Vagina (tissue), 2 donors: Measurements from ENCODE around the gene DNAJC6. TPM values are rescaled to one million over a fixed set of nuclear protein-coding genes. Genes with fewer than 3 reads are reported as not detected.

Experiments
- DNase-seq, 2 donors: peaks; one replicate each; pipeline ENCODE4 v3.0.0-alpha.2; 2017; ENCODE audit errors: extremely low spot score in 2 of 2
- H3K27ac ChIP-seq: fragments of 200-600 bp; sonication (generic); one replicate; pipeline ENCODE4 v1.5.1; 2019
- H3K27me3 ChIP-seq: fragments of 200-600 bp; sonication (generic); one replicate; pipeline ENCODE4 v1.5.1; 2019
- H3K36me3 ChIP-seq, 2 donors: fragments of 200-600 bp; sonication (generic); one replicate each; pipeline ENCODE4 v1.5.1; 2017 to 2019
- H3K4me1 ChIP-seq: fragments of 200-600 bp; sonication (generic); one replicate; pipeline ENCODE4 v1.5.1; 2019
- H3K4me3 ChIP-seq, 2 donors: fragments of 200-600 bp; sonication (generic); 1 replicate in 1 of 2; 2 replicates in 1 of 2; pipeline ENCODE4 v1.5.1; 2016 to 2019
- H3K9me3 ChIP-seq: fragments of 200-600 bp; sonication (generic); one replicate; pipeline ENCODE4 v1.5.1; 2019
- CTCF ChIP-seq, 3 experiments: fragments of 450-650 bp in 2 of 3; fragments of 200-600 bp in 1 of 3; sonication (generic) in 1 of 3; IDR thresholded peaks; one replicate each; pipeline ENCODE4 v1.5.1; 2017 to 2019; ENCODE audit warnings: antibody characterized with exemption in 3 of 3, mild to moderate bottlenecking in 2 of 3, moderate library complexity in 2 of 3
- POLR2A ChIP-seq, 2 donors: fragments of 450-650 bp; IDR thresholded peaks; one replicate each; pipeline ENCODE4 v1.6.1; 2017; ENCODE audit warnings: antibody characterized with exemption in 2 of 2, mild to moderate bottlenecking in 2 of 2, moderate library complexity in 2 of 2
- POLR2AphosphoS5 ChIP-seq, 2 donors: sonication (generic); formaldehyde crosslinking; IDR thresholded peaks; one replicate each; pipeline ENCODE4 v1.9.0; 2017; ENCODE audit warnings: antibody characterized with exemption in 2 of 2, mild to moderate bottlenecking in 2 of 2, low read depth in 1 of 2; ENCODE audit not compliant: insufficient read depth in 1 of 2
- intact Hi-C: fragments of 100-400 bp; cut with DNase I; formaldehyde crosslinking; loops from one replicate; pipeline ENCODE4 v1.15.1; 2023
- total RNA-seq: library from RNA; depleted of rRNA; stranded (reverse); fragments of >200 nt; gene quantifications from one replicate; pipeline ENCODE4 v1.2.3, GENCODE V29; 2016

DNAJC6 gene
- total RNA-seq, 1 donor from 2014 or later: 5.6 TPM

- DNase-seq: no peak
- no peak overlapping the region for H3K4me3 ChIP-seq
- H3K4me1 ChIP-seq: no peaks in the 10 kb centered on the region
- no peaks in the 10 kb centered on the region for H3K27me3 ChIP-seq
- intact Hi-C loops: no loop called here
- no peaks in the 10 kb centered on the region for H3K36me3 ChIP-seq
- no peaks in the 10 kb centered on the region for H3K9me3 ChIP-seq
- no peak overlapping the region for H3K27ac ChIP-seq
- TF ChIP-seq POLR2AphosphoS5 (IDR thresholded peaks at IDR 0.05; ENCODE audit: insufficient read depth in 1 of 2, low read depth in 1 of 2) (no peak), POLR2A (IDR thresholded peaks at IDR 0.05) (no peak), CTCF (IDR thresholded peaks at IDR 0.05) (no peak)
Measured at GRCh38 chr1:65409314-65409713, 100.0 kb downstream of the DNAJC6 start.

DNA sequence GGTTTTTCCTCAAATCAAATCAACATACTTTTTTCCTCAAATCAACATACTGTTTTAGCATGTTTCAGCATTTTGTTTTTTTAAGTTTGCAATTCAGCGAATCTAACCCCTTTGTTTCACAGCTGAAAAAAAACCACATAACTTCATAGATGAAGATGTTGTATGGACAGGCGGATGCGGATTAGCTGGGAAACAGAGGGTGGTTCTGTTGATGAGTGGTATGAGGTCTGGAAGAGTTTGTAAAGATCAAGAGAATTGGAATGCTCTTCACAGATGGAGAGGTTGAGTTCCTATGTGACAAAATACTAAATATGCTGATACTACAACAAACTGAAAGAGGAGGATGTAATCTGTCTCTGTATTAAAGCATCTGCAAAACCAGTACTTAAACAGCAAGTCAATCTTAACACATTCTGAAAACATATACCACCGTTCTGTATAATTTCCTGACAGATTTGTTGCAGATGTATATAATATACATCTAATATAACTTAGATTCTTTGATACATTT is 100.5 kb downstream of the DNAJC6 start:
- DNase-seq: no peak
- H3K27ac ChIP-seq: no peak overlapping the region
- no peaks in the 10 kb centered on the region for H3K36me3 ChIP-seq
- TF ChIP-seq CTCF (IDR thresholded peaks at IDR 0.05) (no peak), POLR2A (IDR thresholded peaks at IDR 0.05) (no peak), POLR2AphosphoS5 (IDR thresholded peaks at IDR 0.05; ENCODE audit: insufficient read depth in 1 of 2, low read depth in 1 of 2) (no peak)
- no peaks in the 10 kb centered on the region for H3K27me3 ChIP-seq
- H3K9me3 ChIP-seq: no peaks in the 10 kb centered on the region
- H3K4me3 ChIP-seq: no peak overlapping the region
- intact Hi-C loops: no loop called here
- H3K4me1 ChIP-seq: no peaks in the 10 kb centered on the region

- intact Hi-C loops: no loop called here
- no peak overlapping the region for H3K4me3 ChIP-seq
- no peak for DNase-seq
- TF ChIP-seq POLR2A (IDR thresholded peaks at IDR 0.05) (no peak), CTCF (IDR thresholded peaks at IDR 0.05) (no peak), POLR2AphosphoS5 (IDR thresholded peaks at IDR 0.05; ENCODE audit: insufficient read depth in 1 of 2, low read depth in 1 of 2) (no peak)
- H3K27me3 ChIP-seq: no peaks in the 10 kb centered on the region
- no peak overlapping the region for H3K27ac ChIP-seq
- no peaks in the 10 kb centered on the region for H3K4me1 ChIP-seq
- H3K9me3 ChIP-seq: no peaks in the 10 kb centered on the region
- H3K36me3 ChIP-seq: no peaks in the 10 kb centered on the region
Measured at GRCh38 chr1:65412256-65412983, 103.1 kb downstream of the DNAJC6 start.

DNA sequence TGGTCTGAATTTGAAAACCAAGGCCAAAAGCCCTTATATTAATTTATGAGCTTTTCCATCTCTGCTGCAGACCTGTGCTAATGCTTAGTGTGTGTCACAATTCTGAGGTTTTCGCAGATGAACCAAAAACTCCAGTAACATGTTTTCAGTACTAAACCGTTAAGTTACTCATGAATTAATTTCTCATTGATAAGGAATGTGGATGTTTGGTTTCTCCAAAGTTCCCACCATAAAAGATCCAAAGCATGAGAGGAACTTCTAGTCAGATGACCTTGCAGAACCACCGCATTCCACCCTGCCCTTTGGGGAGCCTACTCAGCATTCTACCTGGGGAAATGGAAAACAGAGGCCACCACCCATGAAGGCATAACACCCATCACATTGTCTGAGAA is 103.6 kb downstream of the DNAJC6 start:
- Histone ChIP-seq H3K4me3 (no peak overlapping the region), H3K27ac (no peak overlapping the region), H3K4me1 (no peaks in the 10 kb centered on the region), H3K27me3 (no peaks in the 10 kb centered on the region), H3K9me3 (no peaks in the 10 kb centered on the region), H3K36me3 (no peaks in the 10 kb centered on the region)
- DNase-seq: no peak
- intact Hi-C loops: no loop called here
- TF ChIP-seq CTCF (IDR thresholded peaks at IDR 0.05) (no peak), POLR2A (IDR thresholded peaks at IDR 0.05) (no peak), POLR2AphosphoS5 (IDR thresholded peaks at IDR 0.05; ENCODE audit: insufficient read depth in 1 of 2, low read depth in 1 of 2) (no peak)

- Histone ChIP-seq H3K4me1 (peaks cover 6% of the 10 kb centered on the region), H3K36me3 (no peaks in the 10 kb centered on the region), H3K27me3 (no peaks in the 10 kb centered on the region), H3K27ac (no peak overlapping the region), H3K9me3 (no peaks in the 10 kb centered on the region), H3K4me3 (no peak overlapping the region)
- intact Hi-C loops: no loop called here
- TF ChIP-seq CTCF (IDR thresholded peaks at IDR 0.05) (no peak), POLR2AphosphoS5 (IDR thresholded peaks at IDR 0.05; ENCODE audit: insufficient read depth in 1 of 2, low read depth in 1 of 2) (no peak), POLR2A (IDR thresholded peaks at IDR 0.05) (no peak)
- DNase-seq: no peak
Measured at GRCh38 chr1:65414538-65414937, 105.2 kb downstream of the DNAJC6 start.
